ENCODE data around the gene ILDR2. TPM values are rescaled to one million over a fixed set of nuclear protein-coding genes. Genes with fewer than 3 reads are reported as not detected.

The ILDR2 gene
- polyA plus RNA-seq, 1 experiment: not detected

DNA sequence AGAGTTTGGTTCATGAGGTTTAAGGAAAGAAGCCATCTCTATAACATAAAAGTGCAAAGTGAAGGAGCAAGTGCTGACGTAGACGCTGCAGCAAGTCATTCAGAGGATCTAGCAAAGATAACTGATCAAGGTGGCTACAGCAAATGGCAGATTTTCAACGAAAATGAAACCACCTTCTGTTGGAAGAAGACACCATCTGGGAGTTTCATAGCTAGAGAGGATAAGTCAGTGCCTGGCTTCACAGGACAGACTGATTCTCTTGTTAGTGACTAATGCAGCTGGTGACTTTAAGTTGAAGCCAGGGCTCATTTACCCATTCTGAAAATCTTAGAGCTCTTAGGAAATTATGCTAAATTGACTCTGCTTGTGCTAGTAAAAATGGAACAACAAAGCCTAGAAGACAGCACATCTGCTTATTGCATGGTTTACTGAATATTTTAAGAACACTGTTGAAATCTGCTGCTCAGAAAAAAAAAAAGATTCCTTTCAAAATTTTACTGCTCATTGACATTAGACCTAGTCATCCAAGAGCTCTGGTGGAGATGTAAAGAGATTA, 24.2 kb upstream of the ILDR2 start:
- DNase-seq (ENCODE audit: low read depth): no peak
- Histone ChIP-seq H3K27me3 (ENCODE audit: control insufficient read depth, insufficient read depth, low read length) (no peaks in the 10 kb centered on the region), H3K36me3 (ENCODE audit: control insufficient read depth, insufficient read depth, low read length) (no peaks in the 10 kb centered on the region), H3K4me3 (ENCODE audit: low read depth, low read length) (no peak overlapping the region)
- TF ChIP-seq CTCF (IDR thresholded peaks at IDR 0.05; ENCODE audit: insufficient read depth, low read depth, low read length): no peak
- CTCF ChIA-PET: interaction anchor here (0.6 kb wide), 2 partner anchors 89 to 207 kb away, joined by 3 read pairs; no protein-coding TSS in a partner anchor
- POLR2A ChIA-PET: no interaction called here

GRCh38 chr1:166999075-166999474, 23.7 kb upstream of the ILDR2 start:
- CTCF ChIA-PET: interaction anchor here (0.6 kb wide), 1 partner anchor 89 kb away, joined by 3 read pairs; no protein-coding TSS in a partner anchor
- Histone ChIP-seq H3K4me3 (ENCODE audit: low read depth, low read length) (no peak overlapping the region), H3K27me3 (ENCODE audit: control insufficient read depth, insufficient read depth, low read length) (no peaks in the 10 kb centered on the region), H3K36me3 (ENCODE audit: control insufficient read depth, insufficient read depth, low read length) (no peaks in the 10 kb centered on the region)
- TF ChIP-seq CTCF (IDR thresholded peaks at IDR 0.05; ENCODE audit: insufficient read depth, low read depth, low read length): no peak
- no peak for DNase-seq (ENCODE audit: low read depth)
- POLR2A ChIA-PET: no interaction called here

DNA sequence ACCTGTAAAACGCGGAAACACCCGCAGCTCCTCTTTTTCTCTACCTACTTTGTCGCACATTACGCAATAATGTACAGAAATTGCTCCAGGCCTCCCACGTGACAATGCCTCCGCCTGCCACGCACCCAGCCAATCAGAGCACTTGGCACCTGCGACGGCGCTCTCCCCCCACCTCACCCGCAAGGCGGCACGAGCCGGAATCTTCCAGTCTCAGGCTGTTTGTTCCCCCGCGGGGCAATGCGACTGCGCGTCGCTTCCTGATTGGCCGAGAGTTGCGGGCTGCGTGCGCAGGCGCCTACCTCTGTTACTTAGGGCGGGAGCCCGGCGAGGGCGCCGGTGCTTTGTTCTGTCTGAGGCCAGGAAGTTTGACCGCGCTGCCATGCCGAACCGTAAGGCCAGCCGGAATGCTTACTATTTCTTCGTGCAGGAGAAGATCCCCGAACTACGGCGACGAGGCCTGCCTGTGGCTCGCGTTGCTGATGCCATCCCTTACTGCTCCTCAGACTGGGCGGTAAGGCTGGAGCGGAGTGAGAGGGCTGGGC, 13.7 kb upstream of the ILDR2 start, which contains the start of gene MAEL:
TSS of gene MAEL (plus strand) at position 307 of the 542 bp plus-strand sequence. CDS start at position 380, 73 bp downstream.
- DNase-seq (ENCODE audit: low read depth): no peak
- Histone ChIP-seq H3K27me3 (ENCODE audit: control insufficient read depth, insufficient read depth, low read length) (no peaks in the 10 kb centered on the region), H3K4me3 (ENCODE audit: low read depth, low read length) (no peak within 1 kb of the TSS), H3K36me3 (ENCODE audit: control insufficient read depth, insufficient read depth, low read length) (no peaks in the 10 kb centered on the region)
- ChIA-PET CTCF (no interaction called here), POLR2A (no interaction called here)
- no peak for TF ChIP-seq CTCF (IDR thresholded peaks at IDR 0.05; ENCODE audit: insufficient read depth, low read depth, low read length)

DNA sequence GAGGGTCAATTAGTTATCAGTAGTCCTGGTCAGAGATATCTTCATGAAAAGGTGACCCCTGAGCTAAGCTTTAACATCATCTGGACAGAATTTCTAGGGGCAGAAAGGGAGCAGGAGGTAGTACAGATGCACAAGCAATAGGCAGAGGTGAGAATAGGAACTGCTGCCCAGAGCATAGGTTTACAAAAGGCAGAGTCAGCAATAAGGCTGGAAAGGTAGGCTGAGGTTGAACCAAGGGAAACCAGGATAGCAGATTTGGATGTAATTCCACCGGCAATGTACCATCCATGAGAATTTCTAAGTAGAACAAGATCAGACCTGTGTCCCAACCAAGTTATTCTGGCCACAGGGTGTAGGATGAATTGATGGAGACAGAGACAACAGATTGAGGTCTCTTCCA, 6.2 kb upstream of the ILDR2 start:
- no peak for TF ChIP-seq CTCF (IDR thresholded peaks at IDR 0.05; ENCODE audit: insufficient read depth, low read depth, low read length)

GRCh38 chr1:166980818-166981217, 5.5 kb upstream of the ILDR2 start:
- ChIA-PET POLR2A (no interaction called here), CTCF (interaction anchor here (1.7 kb wide), 1 partner anchor 70 kb away, joined by 4 read pairs; no protein-coding TSS in a partner anchor)
- DNase-seq (ENCODE audit: low read depth): no peak
- no peak overlapping the region for H3K4me3 ChIP-seq (ENCODE audit: low read depth, low read length)
- H3K36me3 ChIP-seq (ENCODE audit: control insufficient read depth, insufficient read depth, low read length): no peaks in the 10 kb centered on the region
- no peak for TF ChIP-seq CTCF (IDR thresholded peaks at IDR 0.05; ENCODE audit: insufficient read depth, low read depth, low read length)
- peaks cover 3% of the 10 kb centered on the region for H3K27me3 ChIP-seq (ENCODE audit: control insufficient read depth, insufficient read depth, low read length)

More for the DNA sequence above, 6.2 kb upstream of the ILDR2 start:
- no peak for DNase-seq (ENCODE audit: low read depth)
- H3K4me3 ChIP-seq (ENCODE audit: low read depth, low read length): no peak overlapping the region
- POLR2A ChIA-PET: no interaction called here
- no peaks in the 10 kb centered on the region for H3K36me3 ChIP-seq (ENCODE audit: control insufficient read depth, insufficient read depth, low read length)
- H3K27me3 ChIP-seq (ENCODE audit: control insufficient read depth, insufficient read depth, low read length): peaks cover 3% of the 10 kb centered on the region
- CTCF ChIA-PET: no interaction called here
